Spleen (tissue), 11 donors: ENCODE measurements around the gene RAB12. TPM values are rescaled to one million over a fixed set of nuclear protein-coding genes. Genes with fewer than 3 reads are reported as not detected.

Source experiments
- DNase-seq: peaks from one replicate; pipeline ENCODE4 v3.0.0-alpha.2; 2020
- H3K27ac ChIP-seq, 8 donors: fragments of 200-600 bp; sonication (generic) in 7 of 8; 1 replicate in 4 of 8; 2 replicates in 4 of 8; pipeline versions ENCODE4 v1.5.0 to v1.8.0; 2016 to 2021; ENCODE audit warnings: inconsistent platforms in 4 of 8, mild to moderate bottlenecking in 4 of 8, moderate library complexity in 1 of 8
- H3K27me3 ChIP-seq, 7 donors: fragments of 200-600 bp; sonication (generic) in 6 of 7; replicated peaks in 1 of 7; 1 replicate in 4 of 7; 2 replicates in 3 of 7; pipeline versions ENCODE4 v1.5.0 to v1.8.0; 2016 to 2021; ENCODE audit warnings: inconsistent platforms in 3 of 7, mild to moderate bottlenecking in 1 of 7
- H3K36me3 ChIP-seq, 6 donors: fragments of 200-600 bp; sonication (generic) in 5 of 6; 1 replicate in 4 of 6; 2 replicates in 2 of 6; pipeline versions ENCODE4 v1.5.0 to v1.8.0; 2016 to 2021; ENCODE audit warnings: inconsistent platforms in 2 of 6
- H3K4me1 ChIP-seq, 6 donors: fragments of 200-600 bp; sonication (generic) in 5 of 6; 1 replicate in 3 of 6; 2 replicates in 3 of 6; pipeline versions ENCODE4 v1.5.0 to v1.8.0; 2016 to 2021; ENCODE audit warnings: inconsistent platforms in 3 of 6
- H3K4me3 ChIP-seq, 8 donors: fragments of 200-600 bp; sonication (generic) in 7 of 8; 1 replicate in 4 of 8; 2 replicates in 4 of 8; pipeline versions ENCODE4 v1.5.0 to v1.8.0; 2016 to 2021; ENCODE audit warnings: inconsistent platforms in 4 of 8, mild to moderate bottlenecking in 4 of 8, moderate library complexity in 2 of 8
- H3K9me3 ChIP-seq, 8 donors: fragments of 200-600 bp; sonication (generic) in 7 of 8; 1 replicate in 4 of 8; 2 replicates in 4 of 8; pipeline versions ENCODE4 v1.5.0 to v1.8.0; 2016 to 2021; ENCODE audit warnings: inconsistent platforms in 4 of 8
- POLR2A ChIP-seq, 3 donors: fragments of 450-650 bp; IDR thresholded peaks; one replicate each; pipeline ENCODE4 v1.5.1; 2017; ENCODE audit warnings: antibody characterized with exemption in 3 of 3, mild to moderate bottlenecking in 1 of 3
- POLR2AphosphoS5 ChIP-seq, 3 donors: sonication (generic); formaldehyde crosslinking; IDR thresholded peaks; one replicate each; pipeline ENCODE4 v1.5.1; 2017; ENCODE audit warnings: antibody characterized with exemption in 3 of 3
- WGBS, 5 donors: extraction: QIAGEN DNeasy Blood & Tissue Kit in 3 of 5; methylation state at CpG; one replicate each; pipeline versions ENCODE4 v1.1.5 to v1.1.7; 2013 to 2018; 5-methylcytosine and 5-hydroxymethylcytosine counted together
- intact Hi-C: fragments of 100-400 bp; cut with DNase I; formaldehyde crosslinking; loops from one replicate; pipeline ENCODE4 v1.15.0; 2023; ENCODE audit warnings: low total_unique reads
- polyA plus RNA-seq, 3 donors: library from polyadenylated mRNA; stranded (reverse); fragments of 200-250 nt; gene quantifications; one replicate each; pipeline ENCODE4 v1.2.1, GENCODE V29; 2013
- total RNA-seq, 7 donors: library from RNA; depleted of rRNA in 3 of 7; stranded (reverse); fragments of >200 nt in 3 of 7; fragmentation: NEBNext Ultra II Directional in 4 of 7; extraction: Animal tissue kit (Norgen Biotek cat#: 25700) in 4 of 7; gene quantifications; one replicate each; pipeline versions ENCODE4 v1.1.0 to v1.2.1, GENCODE V29; 2016 to 2021
- TF ChIP-seq, protein P1 (sequence below), 11 experiments: fragments of 200-600 bp in 7 of 11; fragments of 450-650 bp in 4 of 11; sonication (generic) in 4 of 11; IDR thresholded peaks in 8 of 11; conservative IDR thresholded peaks in 3 of 11; 1 replicate in 7 of 11; 2 replicates in 4 of 11; pipeline versions ENCODE4 v1.4.0 to v1.8.0; 2016 to 2021; ENCODE audit warnings: antibody characterized with exemption in 11 of 11, inconsistent platforms in 4 of 11, mild to moderate bottlenecking in 1 of 11
- donor health status: healthy with polysubstance abuse.
- donor health status: DM: no; HTN: no; CAD: no; lungs with moderate emphysema.
- donor health status: DM: no; HTN: no; CAD: no.
- donor health status: Bipolar disorder and iron deficiency.
- donor health status: healthy.
- donor health status: DM: no; HTN: no; CAD: no.
- donor health status: DM: yes; HTN: yes; CAD: no.

RAB12 gene
- total and polyA plus RNA-seq, 10 donors: 26.0 to 56.5 (median 41.3) TPM

DNA sequence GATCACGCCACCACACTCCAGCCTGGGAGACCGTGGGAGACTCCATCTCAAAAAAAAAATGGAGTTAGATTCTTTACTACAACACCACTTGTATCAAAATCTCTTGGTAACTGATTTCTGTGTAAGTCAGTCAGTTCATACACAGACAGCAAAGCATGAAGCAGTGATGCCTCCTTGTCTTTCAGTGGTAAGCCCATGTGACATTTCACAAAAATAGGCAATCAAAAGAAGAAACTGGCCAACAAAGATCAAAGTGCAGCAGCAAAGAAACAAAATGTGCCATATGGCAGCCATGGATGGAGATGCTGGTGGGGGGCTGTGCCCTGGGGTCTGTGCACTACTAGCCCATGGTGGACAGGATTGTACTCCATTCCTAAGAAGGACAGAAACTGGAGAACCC, 6.7 kb upstream of the RAB12 start:
- no peak overlapping the region for H3K4me3 ChIP-seq
- 88 to 100% (median 96%) methylated on average over 2 of the region's 2 CpGs for WGBS, 5 donors
- H3K36me3 ChIP-seq: no peaks in the 10 kb centered on the region
- peaks cover 3 to 52% (median 39%) of the 10 kb centered on the region in 6 donors for H3K4me1 ChIP-seq
- TF ChIP-seq, protein P1, sequence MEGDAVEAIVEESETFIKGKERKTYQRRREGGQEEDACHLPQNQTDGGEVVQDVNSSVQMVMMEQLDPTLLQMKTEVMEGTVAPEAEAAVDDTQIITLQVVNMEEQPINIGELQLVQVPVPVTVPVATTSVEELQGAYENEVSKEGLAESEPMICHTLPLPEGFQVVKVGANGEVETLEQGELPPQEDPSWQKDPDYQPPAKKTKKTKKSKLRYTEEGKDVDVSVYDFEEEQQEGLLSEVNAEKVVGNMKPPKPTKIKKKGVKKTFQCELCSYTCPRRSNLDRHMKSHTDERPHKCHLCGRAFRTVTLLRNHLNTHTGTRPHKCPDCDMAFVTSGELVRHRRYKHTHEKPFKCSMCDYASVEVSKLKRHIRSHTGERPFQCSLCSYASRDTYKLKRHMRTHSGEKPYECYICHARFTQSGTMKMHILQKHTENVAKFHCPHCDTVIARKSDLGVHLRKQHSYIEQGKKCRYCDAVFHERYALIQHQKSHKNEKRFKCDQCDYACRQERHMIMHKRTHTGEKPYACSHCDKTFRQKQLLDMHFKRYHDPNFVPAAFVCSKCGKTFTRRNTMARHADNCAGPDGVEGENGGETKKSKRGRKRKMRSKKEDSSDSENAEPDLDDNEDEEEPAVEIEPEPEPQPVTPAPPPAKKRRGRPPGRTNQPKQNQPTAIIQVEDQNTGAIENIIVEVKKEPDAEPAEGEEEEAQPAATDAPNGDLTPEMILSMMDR (IDR thresholded peaks at IDR 0.05 in 8 of 11, conservative IDR thresholded peaks at IDR 0.05 in 3 of 11): no peak
- no peak for TF ChIP-seq POLR2A (IDR thresholded peaks at IDR 0.05)
- TF ChIP-seq POLR2AphosphoS5 (IDR thresholded peaks at IDR 0.05): no peak
- no peak overlapping the region for H3K27ac ChIP-seq
- intact Hi-C loops: no loop called here
- no peak for DNase-seq
- H3K9me3 ChIP-seq: no peaks in the 10 kb centered on the region
- no peaks in the 10 kb centered on the region for H3K27me3 ChIP-seq

DNA sequence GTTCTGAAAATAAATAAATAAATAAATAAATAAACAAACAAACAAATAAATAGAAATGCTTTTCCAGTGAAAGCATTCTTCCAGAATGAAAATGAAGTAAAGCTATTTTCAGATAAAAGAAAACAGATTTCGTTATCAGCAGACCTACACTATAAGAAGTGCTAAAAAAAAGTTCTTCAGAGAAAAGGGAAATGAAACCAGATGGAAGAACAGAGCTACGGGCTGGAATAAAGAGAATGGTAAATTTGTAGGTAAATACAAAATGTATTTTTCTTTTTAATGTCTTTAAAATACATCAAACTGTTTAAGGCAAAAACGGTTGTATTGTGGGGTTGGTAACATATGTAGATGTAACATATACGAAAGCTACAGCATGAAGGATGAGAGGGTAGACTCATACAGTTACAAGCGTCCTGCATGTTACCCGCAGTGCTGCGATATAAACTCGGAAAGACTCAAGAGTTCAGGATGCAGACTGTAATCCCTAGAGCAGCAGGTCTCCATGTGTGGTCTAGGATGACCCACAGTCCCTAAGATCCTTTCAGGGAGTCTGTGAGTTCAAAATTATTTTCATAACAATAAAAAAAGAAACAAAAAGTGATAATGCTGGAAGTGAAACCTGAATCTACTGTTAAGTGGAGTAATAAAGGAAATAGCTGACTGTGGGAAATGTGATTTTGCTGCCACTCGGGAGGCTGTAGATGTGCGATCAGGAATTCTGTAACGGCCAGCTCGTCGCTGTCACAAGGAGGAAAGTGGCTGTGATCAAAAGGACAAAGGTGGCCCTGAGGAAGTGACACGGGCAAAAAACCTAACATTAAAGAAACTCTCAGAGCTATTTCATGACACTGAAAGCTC, 5.3 kb upstream of the RAB12 start:
- DNase-seq: no peak
- intact Hi-C loops: no loop called here
- no peaks in the 10 kb centered on the region for H3K9me3 ChIP-seq
- H3K36me3 ChIP-seq: no peaks in the 10 kb centered on the region
- TF ChIP-seq POLR2AphosphoS5 (IDR thresholded peaks at IDR 0.05) (no peak), POLR2A (IDR thresholded peaks at IDR 0.05) (no peak)
- TF ChIP-seq, protein P1 (IDR thresholded peaks at IDR 0.05 in 8 of 11, conservative IDR thresholded peaks at IDR 0.05 in 3 of 11): no peak
- peak overlapping the region in 7 of 8 donors; percentile 20 to 67 (median 33) for H3K4me3 ChIP-seq
- H3K27ac ChIP-seq: peak overlapping the region; percentile 18 to 82 (median 70)
- H3K4me1 ChIP-seq: peaks cover 8 to 65% (median 53%) of the 10 kb centered on the region in 6 donors
- WGBS, 5 donors: 32 to 51% (median 40%) methylated on average over 14 of the region's 14 CpGs
- peaks cover 0 to 5% (median 0%) of the 10 kb centered on the region in 7 donors for H3K27me3 ChIP-seq

DNA sequence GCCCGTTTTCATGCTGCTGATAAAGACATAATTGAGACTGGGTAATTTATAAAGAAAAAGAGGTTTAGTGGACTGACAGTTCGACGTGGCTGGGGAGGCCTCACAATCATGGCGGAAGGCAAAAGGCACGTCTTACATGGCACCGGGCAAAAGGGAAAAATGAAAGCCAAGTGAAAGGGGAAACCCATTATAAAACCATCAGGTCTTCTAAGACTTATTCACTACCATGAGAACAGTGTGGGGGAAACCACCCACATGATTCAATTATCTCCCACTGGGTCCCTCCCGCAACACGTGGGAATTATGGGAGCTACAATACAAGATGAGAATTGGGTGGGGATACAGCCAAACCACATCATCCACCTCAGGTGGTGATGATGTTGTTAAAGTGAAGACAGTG, 3.3 kb upstream of the RAB12 start:
- intact Hi-C loops: no loop called here
- H3K4me3 ChIP-seq: no peak overlapping the region
- H3K27ac ChIP-seq: no peak overlapping the region
- H3K27me3 ChIP-seq: peaks cover 0 to 5% (median 0%) of the 10 kb centered on the region in 7 donors
- no peak for TF ChIP-seq POLR2AphosphoS5 (IDR thresholded peaks at IDR 0.05)
- TF ChIP-seq POLR2A (IDR thresholded peaks at IDR 0.05): no peak
- TF ChIP-seq, protein P1 (IDR thresholded peaks at IDR 0.05 in 8 of 11, conservative IDR thresholded peaks at IDR 0.05 in 3 of 11): no peak
- H3K4me1 ChIP-seq: peaks cover 8 to 73% (median 61%) of the 10 kb centered on the region in 6 donors
- no peaks in the 10 kb centered on the region for H3K9me3 ChIP-seq
- H3K36me3 ChIP-seq: no peaks in the 10 kb centered on the region
- DNase-seq: no peak
- WGBS, 5 donors: 76 to 92% (median 87%) methylated on average over 8 of the region's 8 CpGs
